Effector memory CD4-positive, alpha-beta T cell (primary cell): Measurements from ENCODE around the gene FAM149B1.

Experiments
- DNase-seq, 3 donors: peaks; one replicate each; pipeline ENCODE4 v3.0.0-alpha.2; 2020
- H3K27ac ChIP-seq: 2 replicates; pipeline ENCODE4 v1.7.0; 2013; ENCODE audit warnings: mild to moderate bottlenecking, low read length, moderate library complexity; ENCODE audit not compliant: insufficient read depth, poor library complexity, severe bottlenecking
- H3K27me3 ChIP-seq: replicated peaks from 2 replicates; pipeline ENCODE4 v1.7.0; 2013; ENCODE audit warnings: mild to moderate bottlenecking, low read length; ENCODE audit not compliant: insufficient read depth, control insufficient read depth, poor library complexity, severe bottlenecking
- H3K36me3 ChIP-seq: 2 replicates; pipeline ENCODE4 v1.7.0; 2013; ENCODE audit warnings: mild to moderate bottlenecking, low read length, moderate library complexity; ENCODE audit not compliant: control insufficient read depth, insufficient read depth
- H3K4me1 ChIP-seq: 2 replicates; pipeline ENCODE4 v1.7.0; 2013; ENCODE audit warnings: low read length, mild to moderate bottlenecking; ENCODE audit not compliant: control insufficient read depth, insufficient read depth, poor library complexity, severe bottlenecking
- H3K4me3 ChIP-seq: 2 replicates; pipeline ENCODE4 v1.7.0; 2013; ENCODE audit warnings: low read length, low read depth, mild to moderate bottlenecking; ENCODE audit not compliant: insufficient read depth, poor library complexity, severe bottlenecking
- H3K9me3 ChIP-seq: 2 replicates; pipeline ENCODE4 v1.7.0; 2013; ENCODE audit warnings: mild to moderate bottlenecking, low read length, moderate library complexity; ENCODE audit not compliant: control insufficient read depth

The FAM149B1 gene

DNA sequence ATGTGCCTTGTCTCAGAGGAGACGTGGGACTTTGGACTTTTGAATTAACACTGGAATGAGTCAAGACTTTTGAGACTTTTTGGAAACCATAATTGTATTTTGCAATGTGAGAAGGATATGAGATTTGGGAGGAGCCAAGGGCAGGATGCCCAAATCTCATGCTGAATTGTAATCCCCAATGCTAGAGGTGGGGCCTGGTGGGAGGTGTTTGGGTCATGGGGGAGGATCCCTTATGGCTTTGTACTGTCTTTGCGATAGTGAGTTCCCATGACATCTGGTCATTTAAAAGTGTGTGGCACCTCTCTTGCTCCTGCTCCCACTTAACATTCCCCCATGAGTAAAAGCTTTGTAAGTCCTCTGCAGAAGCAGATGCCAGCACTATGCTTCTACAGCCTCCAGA is 40.0 kb downstream of the FAM149B1 start:
- H3K27ac ChIP-seq: no peak overlapping the region
- H3K4me3 ChIP-seq: no peak overlapping the region
- no peaks in the 10 kb centered on the region for H3K9me3 ChIP-seq
- no peak for DNase-seq
- H3K4me1 ChIP-seq: no peaks in the 10 kb centered on the region
- H3K36me3 ChIP-seq: peaks cover 2% of the 10 kb centered on the region
- H3K27me3 ChIP-seq: no peaks in the 10 kb centered on the region

DNA sequence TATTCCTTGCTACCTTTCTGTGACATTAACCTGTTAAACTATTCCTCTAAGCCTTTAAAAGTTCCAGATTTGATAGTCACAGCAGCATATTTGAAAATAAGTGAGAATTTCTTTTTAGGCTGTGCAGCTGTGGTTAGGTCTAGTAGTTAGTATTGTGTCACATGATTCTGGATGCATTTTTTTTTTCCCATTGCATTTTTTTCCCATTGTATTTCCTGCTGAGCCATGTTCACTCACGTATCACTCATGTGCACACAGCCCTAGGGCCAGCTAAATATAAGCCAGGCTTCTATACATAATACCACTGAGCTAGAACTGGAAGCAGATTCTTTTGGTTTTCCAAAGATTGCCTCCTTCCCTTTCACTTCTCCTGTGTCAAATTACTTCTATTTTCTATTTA is 41.8 kb downstream of the FAM149B1 start:
- no peak for DNase-seq
- peaks cover 2% of the 10 kb centered on the region for H3K36me3 ChIP-seq
- no peak overlapping the region for H3K27ac ChIP-seq

DNA sequence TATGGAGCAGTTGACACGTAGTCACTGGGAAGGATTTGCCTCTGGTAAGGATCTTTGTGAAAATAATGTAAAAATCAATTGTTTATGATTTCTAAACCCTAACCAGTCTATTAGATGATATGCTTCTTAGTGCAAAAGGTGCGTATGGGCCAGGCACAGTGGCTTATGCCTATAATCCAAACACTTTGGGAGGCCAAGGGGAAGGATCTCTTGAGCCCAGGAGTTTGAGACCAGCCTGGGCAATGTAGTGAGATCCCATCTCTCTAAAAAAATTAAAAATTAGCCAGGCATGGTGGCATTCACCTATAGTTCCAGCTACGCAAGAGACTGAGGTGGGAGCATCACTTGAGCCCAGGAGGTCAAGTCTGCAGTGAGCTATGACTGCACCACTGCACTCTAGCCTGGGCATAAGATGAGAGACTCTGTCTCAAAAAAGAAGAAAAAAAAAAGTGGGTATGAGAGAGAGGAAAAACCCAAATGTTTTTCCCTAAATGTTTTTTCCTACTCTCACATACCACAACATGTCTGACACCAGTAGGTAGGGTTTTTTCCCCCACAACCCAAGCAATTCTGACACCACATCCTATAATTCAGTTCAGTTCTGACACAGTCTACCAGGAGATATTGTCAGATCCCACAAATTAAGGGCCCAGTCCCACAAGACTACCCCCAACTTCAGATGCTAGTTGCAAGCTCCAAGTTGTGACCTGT is 42.6 kb downstream of the FAM149B1 start:
- Histone ChIP-seq H3K27me3 (no peaks in the 10 kb centered on the region), H3K36me3 (peaks cover 2% of the 10 kb centered on the region), H3K4me3 (no peak overlapping the region), H3K27ac (no peak overlapping the region), H3K4me1 (no peaks in the 10 kb centered on the region), H3K9me3 (no peaks in the 10 kb centered on the region)
- DNase-seq: no peak

More for the DNA sequence above, 41.8 kb downstream of the FAM149B1 start:
- no peaks in the 10 kb centered on the region for H3K27me3 ChIP-seq
- no peak overlapping the region for H3K4me3 ChIP-seq
- H3K9me3 ChIP-seq: no peaks in the 10 kb centered on the region
- no peaks in the 10 kb centered on the region for H3K4me1 ChIP-seq

DNA sequence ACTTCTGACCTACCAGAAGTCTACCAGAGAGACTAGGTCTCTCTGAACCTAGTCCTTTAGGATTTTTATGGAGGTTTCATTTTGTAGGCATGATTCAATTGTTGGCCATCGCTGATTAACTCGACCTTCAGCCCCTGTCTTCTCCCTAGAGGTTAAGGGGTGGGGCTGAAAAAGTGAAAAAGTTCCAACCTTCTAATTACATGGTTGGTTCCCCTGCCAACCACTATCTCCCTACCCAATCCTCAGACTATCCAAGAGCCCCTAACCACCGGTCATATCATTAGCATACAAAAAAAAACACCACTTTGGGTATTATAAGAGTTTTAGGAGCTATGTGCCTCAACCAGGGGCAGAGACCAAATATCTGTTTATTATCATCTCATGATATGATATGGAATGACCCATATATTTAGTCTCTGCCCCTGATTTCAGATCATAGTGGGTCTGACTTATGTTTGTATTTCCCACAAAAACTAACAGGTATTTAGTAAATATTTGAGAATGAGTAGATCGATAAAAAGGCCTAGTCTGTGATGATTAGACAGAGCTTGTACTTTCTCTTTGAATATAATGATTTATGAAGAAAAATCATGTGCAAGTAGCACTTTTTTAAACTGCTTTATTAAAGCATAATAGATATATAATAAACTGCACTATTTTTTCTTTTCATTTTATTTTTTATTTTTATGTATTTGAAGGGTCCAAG is 43.3 kb downstream of the FAM149B1 start:
- Histone ChIP-seq H3K27ac (no peak overlapping the region), H3K9me3 (no peaks in the 10 kb centered on the region), H3K4me3 (no peak overlapping the region), H3K4me1 (no peaks in the 10 kb centered on the region), H3K36me3 (peaks cover 2% of the 10 kb centered on the region), H3K27me3 (no peaks in the 10 kb centered on the region)
- no peak for DNase-seq

- Histone ChIP-seq H3K9me3 (no peaks in the 10 kb centered on the region), H3K4me3 (no peak overlapping the region), H3K27ac (no peak overlapping the region)
Measured at GRCh38 chr10:73215749-73216148, 47.8 kb downstream of the FAM149B1 start.

DNA sequence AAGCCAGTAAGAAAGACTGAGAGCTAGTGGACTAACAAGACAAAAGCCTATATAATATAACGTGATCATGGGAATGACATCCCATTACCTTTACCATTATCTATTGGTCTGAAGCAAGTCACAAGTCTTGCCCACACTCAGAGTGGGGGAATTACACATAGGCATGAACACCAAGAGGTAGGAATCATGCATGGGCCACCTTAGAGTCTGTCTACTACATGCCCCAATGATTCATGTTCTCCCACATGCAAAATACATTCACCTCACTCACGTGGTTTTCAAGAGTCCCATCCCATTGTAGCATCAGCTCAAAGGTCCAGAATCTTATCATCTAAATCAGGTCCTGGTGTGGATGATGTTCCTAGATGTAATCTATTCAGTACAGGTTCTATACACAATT is 49.7 kb downstream of the FAM149B1 start:
- Histone ChIP-seq H3K36me3 (peaks cover 15% of the 10 kb centered on the region), H3K4me1 (no peaks in the 10 kb centered on the region), H3K27ac (no peak overlapping the region), H3K9me3 (no peaks in the 10 kb centered on the region), H3K27me3 (no peaks in the 10 kb centered on the region), H3K4me3 (no peak overlapping the region)
- DNase-seq: no peak

More at GRCh38 chr10:73215749-73216148, 47.8 kb downstream of the FAM149B1 start:
- no peaks in the 10 kb centered on the region for H3K27me3 ChIP-seq
- H3K36me3 ChIP-seq: peaks cover 15% of the 10 kb centered on the region
- no peak for DNase-seq
- no peaks in the 10 kb centered on the region for H3K4me1 ChIP-seq

- no peaks in the 10 kb centered on the region for H3K9me3 ChIP-seq
- DNase-seq: no peak
- H3K4me3 ChIP-seq: no peak overlapping the region
- no peaks in the 10 kb centered on the region for H3K4me1 ChIP-seq
- H3K27ac ChIP-seq: no peak overlapping the region
- peaks cover 15% of the 10 kb centered on the region for H3K36me3 ChIP-seq
- no peaks in the 10 kb centered on the region for H3K27me3 ChIP-seq
Measured at GRCh38 chr10:73218431-73219191, 50.7 kb downstream of the FAM149B1 start.

GRCh38 chr10:73219384-73219783 is 51.5 kb downstream of the FAM149B1 start:
- no peak for DNase-seq
- no peak overlapping the region for H3K4me3 ChIP-seq
- H3K36me3 ChIP-seq: peaks cover 15% of the 10 kb centered on the region
- no peak overlapping the region for H3K27ac ChIP-seq
- H3K27me3 ChIP-seq: no peaks in the 10 kb centered on the region
- H3K9me3 ChIP-seq: no peaks in the 10 kb centered on the region
- H3K4me1 ChIP-seq: no peaks in the 10 kb centered on the region

- no peak for DNase-seq
Measured at GRCh38 chr10:73220989-73221388, 53.1 kb downstream of the FAM149B1 start.

GRCh38 chr10:73225518-73225917 is 57.6 kb downstream of the FAM149B1 start:
- H3K4me3 ChIP-seq: no peak overlapping the region
- H3K36me3 ChIP-seq: no peaks in the 10 kb centered on the region
- no peak for DNase-seq
- H3K4me1 ChIP-seq: no peaks in the 10 kb centered on the region
- H3K27ac ChIP-seq: no peak overlapping the region
- no peaks in the 10 kb centered on the region for H3K9me3 ChIP-seq
- H3K27me3 ChIP-seq: no peaks in the 10 kb centered on the region

More at GRCh38 chr10:73220989-73221388, 53.1 kb downstream of the FAM149B1 start:
- Histone ChIP-seq H3K27me3 (no peaks in the 10 kb centered on the region), H3K4me1 (no peaks in the 10 kb centered on the region), H3K36me3 (peaks cover 15% of the 10 kb centered on the region), H3K9me3 (no peaks in the 10 kb centered on the region), H3K4me3 (no peak overlapping the region), H3K27ac (no peak overlapping the region)
